ENCODE data around the gene CAPN14.

Gene CAPN14

GRCh38 chr2:31150120-31150670, 67.1 kb downstream of the CAPN14 start:
- Histone ChIP-seq H3K36me3 (ENCODE audit: control insufficient read depth in 2 of 2, insufficient read depth in 2 of 2, low read length in 2 of 2) (no peaks in the 10 kb centered on the region), H3K27ac (ENCODE audit: low read depth in 2 of 2, low read length in 2 of 2) (no peak overlapping the region), H3K9ac (ENCODE audit: low read depth in 1 of 2, low read length in 2 of 2) (no peak overlapping the region), H3K4me3 (ENCODE audit: low read length in 2 of 2) (no peak overlapping the region), H3K9me3 (ENCODE audit: control insufficient read depth in 2 of 2, low read length in 2 of 2) (no peaks in the 10 kb centered on the region), H3K4me1 (ENCODE audit: control insufficient read depth in 2 of 2, insufficient read depth in 2 of 2, low read length in 2 of 2) (no peaks in the 10 kb centered on the region), H3K27me3 (ENCODE audit: control insufficient read depth in 2 of 2, insufficient read depth in 2 of 2, low read length in 2 of 2) (peaks cover 0 to 2% of the 10 kb centered on the region in 2 donors)

GRCh38 chr2:31148514-31148913, 68.8 kb downstream of the CAPN14 start:
- Histone ChIP-seq H3K9me3 (ENCODE audit: control insufficient read depth in 2 of 2, low read length in 2 of 2) (no peaks in the 10 kb centered on the region), H3K36me3 (ENCODE audit: control insufficient read depth in 2 of 2, insufficient read depth in 2 of 2, low read length in 2 of 2) (no peaks in the 10 kb centered on the region), H3K9ac (ENCODE audit: low read depth in 1 of 2, low read length in 2 of 2) (no peak overlapping the region), H3K4me3 (ENCODE audit: low read length in 2 of 2) (no peak overlapping the region), H3K27ac (ENCODE audit: low read depth in 2 of 2, low read length in 2 of 2) (no peak overlapping the region), H3K4me1 (ENCODE audit: control insufficient read depth in 2 of 2, insufficient read depth in 2 of 2, low read length in 2 of 2) (no peaks in the 10 kb centered on the region), H3K27me3 (ENCODE audit: control insufficient read depth in 2 of 2, insufficient read depth in 2 of 2, low read length in 2 of 2) (peaks cover 0 to 2% of the 10 kb centered on the region in 2 donors)

GRCh38 chr2:31147645-31148044, 69.7 kb downstream of the CAPN14 start:
- no peak overlapping the region for H3K4me3 ChIP-seq (ENCODE audit: low read length in 2 of 2)

GRCh38 chr2:31142110-31142509, 75.2 kb downstream of the CAPN14 start:
- no peaks in the 10 kb centered on the region for H3K36me3 ChIP-seq (ENCODE audit: control insufficient read depth in 2 of 2, insufficient read depth in 2 of 2, low read length in 2 of 2)
- H3K27ac ChIP-seq (ENCODE audit: low read depth in 2 of 2, low read length in 2 of 2), result no peak overlapping the region
- H3K27me3 ChIP-seq (ENCODE audit: control insufficient read depth in 2 of 2, insufficient read depth in 2 of 2, low read length in 2 of 2), result peaks cover 8 to 13% of the 10 kb centered on the region in 2 donors
- H3K4me3 ChIP-seq (ENCODE audit: low read length in 2 of 2), result no peak overlapping the region
- H3K9me3 ChIP-seq (ENCODE audit: control insufficient read depth in 2 of 2, low read length in 2 of 2), result no peaks in the 10 kb centered on the region
- H3K9ac ChIP-seq (ENCODE audit: low read depth in 1 of 2, low read length in 2 of 2), result no peak overlapping the region
- H3K4me1 ChIP-seq (ENCODE audit: control insufficient read depth in 2 of 2, insufficient read depth in 2 of 2, low read length in 2 of 2), result peaks cover 4 to 8% of the 10 kb centered on the region in 2 donors

More at GRCh38 chr2:31147645-31148044, 69.7 kb downstream of the CAPN14 start:
- Histone ChIP-seq H3K27me3 (ENCODE audit: control insufficient read depth in 2 of 2, insufficient read depth in 2 of 2, low read length in 2 of 2) (peaks cover 0 to 2% of the 10 kb centered on the region in 2 donors), H3K27ac (ENCODE audit: low read depth in 2 of 2, low read length in 2 of 2) (no peak overlapping the region), H3K36me3 (ENCODE audit: control insufficient read depth in 2 of 2, insufficient read depth in 2 of 2, low read length in 2 of 2) (no peaks in the 10 kb centered on the region), H3K9me3 (ENCODE audit: control insufficient read depth in 2 of 2, low read length in 2 of 2) (no peaks in the 10 kb centered on the region), H3K4me1 (ENCODE audit: control insufficient read depth in 2 of 2, insufficient read depth in 2 of 2, low read length in 2 of 2) (no peaks in the 10 kb centered on the region), H3K9ac (ENCODE audit: low read depth in 1 of 2, low read length in 2 of 2) (no peak overlapping the region)

GRCh38 chr2:31141443-31142085, 75.8 kb downstream of the CAPN14 start:
- no peaks in the 10 kb centered on the region for H3K36me3 ChIP-seq (ENCODE audit: control insufficient read depth in 2 of 2, insufficient read depth in 2 of 2, low read length in 2 of 2)
- no peak overlapping the region for H3K27ac ChIP-seq (ENCODE audit: low read depth in 2 of 2, low read length in 2 of 2)
- H3K9ac ChIP-seq (ENCODE audit: low read depth in 1 of 2, low read length in 2 of 2), result no peak overlapping the region
- H3K27me3 ChIP-seq (ENCODE audit: control insufficient read depth in 2 of 2, insufficient read depth in 2 of 2, low read length in 2 of 2), result peaks cover 14 to 19% of the 10 kb centered on the region in 2 donors
- no peak overlapping the region for H3K4me3 ChIP-seq (ENCODE audit: low read length in 2 of 2)
- H3K9me3 ChIP-seq (ENCODE audit: control insufficient read depth in 2 of 2, low read length in 2 of 2), result no peaks in the 10 kb centered on the region
- H3K4me1 ChIP-seq (ENCODE audit: control insufficient read depth in 2 of 2, insufficient read depth in 2 of 2, low read length in 2 of 2), result peaks cover 4 to 8% of the 10 kb centered on the region in 2 donors

- no peak overlapping the region for H3K4me3 ChIP-seq (ENCODE audit: low read length in 2 of 2)
- no peaks in the 10 kb centered on the region for H3K9me3 ChIP-seq (ENCODE audit: control insufficient read depth in 2 of 2, low read length in 2 of 2)
- no peaks in the 10 kb centered on the region for H3K36me3 ChIP-seq (ENCODE audit: control insufficient read depth in 2 of 2, insufficient read depth in 2 of 2, low read length in 2 of 2)
- peaks cover 25 to 29% of the 10 kb centered on the region in 2 donors for H3K27me3 ChIP-seq (ENCODE audit: control insufficient read depth in 2 of 2, insufficient read depth in 2 of 2, low read length in 2 of 2)
- no peak overlapping the region for H3K27ac ChIP-seq (ENCODE audit: low read depth in 2 of 2, low read length in 2 of 2)
- peaks cover 4 to 8% of the 10 kb centered on the region in 2 donors for H3K4me1 ChIP-seq (ENCODE audit: control insufficient read depth in 2 of 2, insufficient read depth in 2 of 2, low read length in 2 of 2)
- H3K9ac ChIP-seq (ENCODE audit: low read depth in 1 of 2, low read length in 2 of 2), result no peak overlapping the region
These were observed 77.2 kb downstream of the CAPN14 start for GRCh38 chr2:31140151-31140550.

GRCh38 chr2:31139671-31140070, 77.6 kb downstream of the CAPN14 start:
- H3K9me3 ChIP-seq (ENCODE audit: control insufficient read depth in 2 of 2, low read length in 2 of 2), result no peaks in the 10 kb centered on the region
- no peak overlapping the region for H3K9ac ChIP-seq (ENCODE audit: low read depth in 1 of 2, low read length in 2 of 2)
- no peak overlapping the region for H3K27ac ChIP-seq (ENCODE audit: low read depth in 2 of 2, low read length in 2 of 2)
- H3K4me1 ChIP-seq (ENCODE audit: control insufficient read depth in 2 of 2, insufficient read depth in 2 of 2, low read length in 2 of 2), result peaks cover 4 to 8% of the 10 kb centered on the region in 2 donors
- H3K27me3 ChIP-seq (ENCODE audit: control insufficient read depth in 2 of 2, insufficient read depth in 2 of 2, low read length in 2 of 2), result peaks cover 25 to 33% of the 10 kb centered on the region in 2 donors
- no peaks in the 10 kb centered on the region for H3K36me3 ChIP-seq (ENCODE audit: control insufficient read depth in 2 of 2, insufficient read depth in 2 of 2, low read length in 2 of 2)
- H3K4me3 ChIP-seq (ENCODE audit: low read length in 2 of 2), result no peak overlapping the region

- no peak within 1 kb of the TSS for H3K9ac ChIP-seq (ENCODE audit: low read depth in 1 of 2, low read length in 2 of 2)
- no peak within 1 kb of the TSS for H3K27ac ChIP-seq (ENCODE audit: low read depth in 2 of 2, low read length in 2 of 2)
- peaks cover 4 to 8% of the 10 kb centered on the region in 2 donors for H3K4me1 ChIP-seq (ENCODE audit: control insufficient read depth in 2 of 2, insufficient read depth in 2 of 2, low read length in 2 of 2)
- peaks cover 28 to 41% of the 10 kb centered on the region in 2 donors for H3K27me3 ChIP-seq (ENCODE audit: control insufficient read depth in 2 of 2, insufficient read depth in 2 of 2, low read length in 2 of 2)
- H3K36me3 ChIP-seq (ENCODE audit: control insufficient read depth in 2 of 2, insufficient read depth in 2 of 2, low read length in 2 of 2), result no peaks in the 10 kb centered on the region
- no peaks in the 10 kb centered on the region for H3K9me3 ChIP-seq (ENCODE audit: control insufficient read depth in 2 of 2, low read length in 2 of 2)
- H3K4me3 ChIP-seq (ENCODE audit: low read length in 2 of 2), result peak within 1 kb of the TSS; percentile 50 to 52
These were observed 79.0 kb downstream of the CAPN14 start, which contains the start of gene GALNT14 for GRCh38 chr2:31138037-31138962. Gene GALNT14, minus strand, starts transcription at chr2:31138440. Its CDS starts 354 bp downstream, at chr2:31138086.

- Histone ChIP-seq H3K36me3 (ENCODE audit: control insufficient read depth in 2 of 2, insufficient read depth in 2 of 2, low read length in 2 of 2) (no peaks in the 10 kb centered on the region), H3K9ac (ENCODE audit: low read depth in 1 of 2, low read length in 2 of 2) (no peak overlapping the region), H3K9me3 (ENCODE audit: control insufficient read depth in 2 of 2, low read length in 2 of 2) (no peaks in the 10 kb centered on the region), H3K4me1 (ENCODE audit: control insufficient read depth in 2 of 2, insufficient read depth in 2 of 2, low read length in 2 of 2) (peaks cover 4 to 8% of the 10 kb centered on the region in 2 donors), H3K27ac (ENCODE audit: low read depth in 2 of 2, low read length in 2 of 2) (no peak overlapping the region), H3K27me3 (ENCODE audit: control insufficient read depth in 2 of 2, insufficient read depth in 2 of 2, low read length in 2 of 2) (peaks cover 28 to 41% of the 10 kb centered on the region in 2 donors), H3K4me3 (ENCODE audit: low read length in 2 of 2) (peak overlapping the region; percentile 50 to 52)
These were observed 79.9 kb downstream of the CAPN14 start for GRCh38 chr2:31137211-31138036.
